NCI-H2171 treated with DMSO at 0.1 percent for 48 hours (cell line): ENCODE measurements around the gene DYRK1A.
A peak's percentile ranks its signal among the peaks of the same experiment; 100 is the strongest.

Experiments
- DNase-seq: peaks from one replicate; lab custom pipeline; 2025; lab: John Stamatoyannopoulos, UW

Gene DYRK1A

DNA sequence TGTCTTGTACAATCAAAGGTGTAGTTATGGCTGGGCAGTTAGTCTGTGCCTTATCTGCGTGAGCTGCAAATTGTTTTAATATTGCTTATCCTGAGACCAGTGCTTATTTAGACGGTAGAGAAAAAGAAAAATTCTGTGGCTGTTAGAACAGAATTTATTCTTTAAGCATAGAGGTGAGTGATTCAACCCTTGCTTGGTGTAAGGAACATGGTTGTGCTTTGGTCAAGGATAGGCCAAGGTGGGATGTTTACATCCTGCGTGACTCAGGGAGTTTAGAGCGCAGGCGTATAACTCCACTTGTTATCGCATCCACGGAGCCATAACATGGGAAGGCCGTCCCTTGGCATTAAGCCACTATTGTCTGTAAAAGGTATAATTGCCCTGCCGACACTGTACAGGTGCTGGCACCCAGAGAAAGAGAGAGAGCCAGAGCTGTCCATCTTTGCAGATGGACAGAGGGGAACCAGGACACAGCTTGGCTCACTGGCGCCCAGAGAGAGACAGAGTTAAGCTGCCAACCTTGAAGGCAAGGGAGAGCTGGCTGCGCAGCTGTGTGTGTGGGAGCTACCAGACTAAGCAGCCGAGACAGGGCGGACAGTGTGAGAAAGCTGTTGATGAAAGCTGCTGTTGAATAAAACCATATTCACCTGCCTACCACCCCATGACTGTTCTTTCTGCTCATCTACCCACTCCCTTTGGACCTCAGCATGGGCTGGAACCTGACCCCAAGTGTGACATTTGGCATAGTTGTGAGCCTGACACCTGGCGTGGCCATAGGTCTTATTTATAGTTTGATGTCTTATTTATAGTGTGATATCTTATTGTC, 200.4 kb downstream of the DYRK1A start:
- DNase-seq = no peak

DNA sequence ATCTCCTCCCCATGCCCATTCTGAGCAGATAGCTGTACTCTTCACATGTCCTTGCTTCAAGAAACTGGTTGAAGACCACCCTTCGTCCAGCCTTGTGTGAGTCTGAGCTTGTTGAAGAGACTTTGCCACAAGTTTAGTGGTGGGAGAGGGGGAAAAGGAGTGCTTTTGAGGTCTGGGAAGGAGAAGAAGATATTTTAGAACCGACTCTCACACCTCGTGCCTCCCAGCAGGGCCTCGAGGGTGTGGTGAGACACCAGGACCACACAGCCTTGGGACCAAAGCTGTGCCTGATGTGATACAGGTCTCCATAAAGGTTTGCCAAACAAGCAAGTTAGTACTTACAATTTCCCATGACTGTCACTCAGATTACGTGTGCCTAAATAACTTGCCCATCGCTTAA, 201.8 kb downstream of the DYRK1A start:
- no peak for DNase-seq

DNA sequence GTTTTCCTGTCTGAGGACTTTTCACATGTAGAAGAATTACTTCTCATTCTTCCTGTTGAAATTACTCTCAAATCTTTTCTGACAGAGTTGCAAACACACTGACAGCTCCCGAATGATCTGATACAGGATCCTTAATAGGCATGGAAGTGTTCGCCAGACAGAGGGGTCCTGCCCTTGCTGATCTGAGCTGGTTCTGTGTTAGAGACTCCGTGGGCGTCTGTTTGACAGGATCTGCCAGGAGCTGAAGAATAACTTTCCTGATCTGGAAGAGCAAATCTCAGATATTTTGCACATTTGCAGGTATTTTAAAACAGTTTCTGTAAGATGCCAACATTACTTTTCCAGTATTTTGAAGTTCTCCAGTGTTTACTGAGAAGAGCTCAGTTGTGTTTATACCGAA, 202.3 kb downstream of the DYRK1A start:
- no peak for DNase-seq

DNA sequence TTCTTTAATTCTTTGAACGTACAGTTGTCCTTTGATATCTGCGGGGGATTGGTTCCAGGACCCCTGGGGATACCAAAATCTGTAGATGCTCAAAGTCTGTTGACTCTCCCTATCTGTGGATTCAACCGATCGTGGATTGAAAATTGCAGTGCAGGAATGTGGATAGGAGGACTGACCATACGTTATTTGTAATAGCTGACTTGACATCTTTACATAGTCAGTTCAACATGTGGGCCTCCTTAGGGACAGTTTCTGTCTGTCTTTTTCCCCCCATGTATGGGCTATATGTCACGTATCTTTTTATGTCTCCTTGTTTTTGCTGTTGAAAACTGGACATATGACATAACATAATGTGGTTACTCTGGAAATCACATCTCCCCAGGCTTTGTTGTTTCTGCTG, 204.9 kb downstream of the DYRK1A start:
- DNase-seq = no peak

DNA sequence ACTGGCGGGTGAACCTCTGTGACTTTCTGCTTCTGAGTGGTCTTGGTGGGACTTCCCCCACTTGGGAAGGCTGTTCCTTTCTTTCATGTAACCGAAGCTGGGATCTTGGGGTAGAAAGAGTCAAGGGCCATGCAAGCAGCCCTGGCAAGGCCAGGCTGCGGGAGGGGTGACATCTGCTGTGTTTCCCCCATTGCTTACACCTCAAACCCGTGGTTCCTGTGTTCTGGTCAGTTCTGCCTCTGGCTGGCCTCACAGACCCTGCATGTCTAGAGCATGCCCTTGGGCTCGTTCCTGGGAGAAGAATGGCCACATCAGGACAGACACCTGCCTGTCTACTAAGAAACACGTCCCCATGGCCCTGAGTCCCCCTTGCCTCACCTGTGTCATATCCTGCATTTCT, 207.7 kb downstream of the DYRK1A start:
- no peak for DNase-seq

DNA sequence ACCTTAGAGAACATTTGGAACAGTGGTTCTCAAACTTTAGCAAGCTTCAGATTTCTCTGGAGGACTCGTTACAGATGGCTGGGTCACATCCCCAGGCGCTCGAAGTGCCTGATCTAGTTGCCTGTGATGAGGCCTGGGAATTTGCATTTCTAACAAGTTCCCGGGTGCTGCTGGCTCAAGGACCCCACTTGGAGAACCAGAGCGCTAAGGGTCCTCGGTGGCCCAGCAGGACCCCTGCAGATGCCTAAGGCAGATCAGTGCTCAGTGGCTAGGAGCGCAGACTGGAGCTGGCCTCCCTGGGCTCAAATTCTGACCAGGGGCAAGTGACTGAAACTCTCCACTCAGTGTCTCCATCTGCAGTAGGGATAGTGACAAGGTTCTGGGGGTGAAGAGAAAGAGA, 208.2 kb downstream of the DYRK1A start:
- DNase-seq = no peak

DNA sequence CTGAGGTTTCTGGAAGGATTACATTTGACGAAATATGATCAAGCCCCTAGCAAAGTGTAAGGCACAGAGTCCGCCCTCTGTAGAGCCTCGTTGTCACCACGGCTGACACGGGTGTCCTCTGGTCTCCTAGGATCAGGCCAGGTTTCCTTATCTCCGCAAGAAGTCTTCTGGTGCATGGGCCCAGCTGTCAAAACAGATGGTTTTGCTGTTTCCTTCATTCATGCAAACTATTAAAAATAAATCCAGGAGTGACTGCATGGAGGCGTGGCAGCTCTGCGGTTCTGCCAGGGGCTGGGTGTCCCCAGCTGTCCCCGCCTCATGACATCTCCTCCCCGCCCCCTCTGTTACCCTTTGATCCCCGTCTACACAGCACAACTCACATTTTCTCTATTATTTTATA, 209.0 kb downstream of the DYRK1A start:
- DNase-seq = peak; percentile 67
